NCI-H510A (cell line): Measurements from ENCODE around the gene DSCAM.

Source experiments
- DNase-seq: peaks from one replicate; lab custom pipeline; 2025; lab: John Stamatoyannopoulos, UW

DSCAM gene

DNA sequence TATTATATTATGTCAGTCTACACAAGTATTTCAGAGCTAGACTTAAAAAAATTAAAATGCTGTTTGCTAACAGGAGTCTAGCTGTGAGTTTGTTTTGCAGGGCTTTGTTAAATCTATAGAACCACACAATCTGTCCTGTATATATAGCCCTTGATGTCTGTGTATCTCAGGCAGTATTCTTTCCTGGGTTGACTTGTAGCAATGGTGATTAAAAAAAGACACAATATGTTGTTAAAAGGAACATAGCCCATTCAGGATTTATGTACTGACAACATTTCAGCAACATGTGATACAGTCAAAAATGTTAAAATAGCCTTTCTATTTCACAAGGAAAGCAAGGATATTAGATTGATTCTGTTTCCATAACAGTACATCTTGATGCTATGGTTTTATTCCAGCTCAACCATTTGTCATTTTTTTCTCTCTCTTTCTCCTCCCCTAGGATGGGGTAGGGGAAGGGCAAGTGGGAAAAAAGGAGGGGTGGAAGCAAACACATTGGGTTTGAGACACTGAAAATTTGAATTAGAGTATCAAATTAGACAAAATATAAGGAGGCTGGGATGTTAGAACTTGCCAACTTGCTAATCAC is 139.2 kb downstream of the DSCAM start:
- no peak for DNase-seq

DNA sequence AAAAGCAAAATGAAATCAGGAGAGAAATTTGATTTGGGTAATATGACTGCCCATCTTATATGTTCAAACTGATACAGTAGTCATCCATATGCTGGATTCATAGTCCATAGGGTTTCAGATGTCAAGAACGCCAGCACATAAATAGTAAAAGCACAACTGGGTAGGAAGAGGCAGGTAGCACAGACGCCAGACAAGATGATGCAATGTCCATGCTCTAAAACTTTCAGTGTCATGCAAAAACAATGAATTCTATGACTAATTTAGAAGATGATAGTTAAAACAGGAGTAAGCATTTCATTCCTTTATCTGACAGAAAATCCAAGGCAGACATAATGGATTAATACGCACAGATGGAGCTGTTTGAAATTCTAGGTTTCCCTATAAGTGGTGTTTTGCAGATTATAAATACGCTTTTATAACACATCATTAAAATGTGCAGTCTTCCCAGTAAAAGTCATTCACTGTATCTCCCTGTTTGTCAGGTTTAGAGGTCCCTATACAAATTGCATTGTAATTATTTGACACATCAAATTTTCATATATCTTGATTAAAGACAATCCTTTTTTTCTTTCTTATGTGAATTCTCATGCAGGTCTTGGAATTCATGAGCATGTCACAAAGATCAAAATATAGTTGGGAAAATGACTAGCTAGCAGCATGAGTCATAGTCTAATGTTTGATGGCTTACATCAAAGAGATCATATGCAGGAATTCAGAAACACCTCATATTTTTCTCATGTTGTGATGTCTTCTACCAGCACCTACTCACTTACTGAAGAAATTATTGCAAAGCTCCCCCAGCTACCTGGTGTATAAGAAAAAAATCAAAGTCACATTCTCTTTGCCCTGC is 139.9 kb downstream of the DSCAM start:
- no peak for DNase-seq

GRCh38 chr21:40706176-40706575 is 140.8 kb downstream of the DSCAM start:
- DNase-seq = no peak

DNA sequence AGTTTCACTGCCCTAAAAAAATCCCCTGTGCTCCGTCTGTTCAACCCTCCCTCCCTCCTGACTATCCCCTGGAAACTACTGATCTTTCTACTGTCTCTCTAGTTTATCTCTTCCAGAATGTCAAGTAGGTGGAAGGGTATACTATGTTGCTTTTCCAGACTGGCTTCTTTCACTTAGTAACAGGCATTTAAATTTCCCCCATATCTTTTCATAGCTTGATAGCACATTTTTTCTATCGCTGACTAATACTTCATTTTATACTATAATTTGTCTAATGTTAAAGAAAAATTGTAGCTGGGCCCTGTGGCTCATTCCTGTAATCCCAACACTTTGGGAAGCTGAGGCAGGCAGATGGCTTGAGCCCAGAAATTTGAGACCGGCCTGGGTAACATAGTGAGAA is 142.8 kb downstream of the DSCAM start:
- DNase-seq = no peak

DNA sequence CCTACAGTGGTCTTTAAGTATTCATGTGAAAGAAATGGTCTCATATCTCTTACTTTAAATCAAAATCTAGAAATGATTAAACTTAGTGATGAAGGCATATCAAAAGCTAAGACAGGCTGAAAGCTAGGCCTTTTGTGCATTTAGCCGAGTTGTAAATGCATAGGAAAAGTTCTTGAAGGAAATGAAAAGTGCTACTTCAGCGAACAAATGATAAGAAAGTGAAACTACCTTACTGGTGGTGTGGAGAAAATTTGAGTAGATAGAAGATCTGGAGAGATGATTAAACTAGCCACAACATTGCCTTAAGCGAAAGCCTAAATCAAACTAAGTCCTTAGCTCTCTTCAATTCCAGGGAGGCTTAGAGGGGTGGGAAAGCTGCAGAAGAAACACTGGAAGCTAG is 147.6 kb downstream of the DSCAM start:
- DNase-seq = no peak

DNA sequence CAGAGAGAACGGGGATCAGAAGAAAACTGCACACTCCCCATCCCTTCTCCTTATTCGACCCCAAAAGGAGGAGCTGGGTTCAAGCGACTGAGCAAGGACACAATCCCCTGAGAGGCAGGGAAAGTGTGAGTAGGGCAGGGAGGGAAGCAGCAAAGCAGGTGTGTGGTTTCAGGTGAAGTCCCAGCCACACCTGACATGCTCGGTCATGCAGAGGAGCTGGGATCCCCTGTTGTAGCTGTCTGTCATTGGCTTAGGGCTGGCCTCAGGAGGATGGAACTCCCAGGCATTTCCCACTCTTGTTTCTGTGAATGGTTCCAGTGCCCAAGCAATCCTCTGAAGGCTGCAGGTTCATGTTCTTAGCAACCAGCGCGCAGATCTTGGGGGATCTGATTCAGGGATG is 150.7 kb downstream of the DSCAM start:
- no peak for DNase-seq

GRCh38 chr21:40689840-40690360 is 157.1 kb downstream of the DSCAM start:
- no peak for DNase-seq

GRCh38 chr21:40689217-40689616 is 157.7 kb downstream of the DSCAM start:
- DNase-seq = no peak

DNA sequence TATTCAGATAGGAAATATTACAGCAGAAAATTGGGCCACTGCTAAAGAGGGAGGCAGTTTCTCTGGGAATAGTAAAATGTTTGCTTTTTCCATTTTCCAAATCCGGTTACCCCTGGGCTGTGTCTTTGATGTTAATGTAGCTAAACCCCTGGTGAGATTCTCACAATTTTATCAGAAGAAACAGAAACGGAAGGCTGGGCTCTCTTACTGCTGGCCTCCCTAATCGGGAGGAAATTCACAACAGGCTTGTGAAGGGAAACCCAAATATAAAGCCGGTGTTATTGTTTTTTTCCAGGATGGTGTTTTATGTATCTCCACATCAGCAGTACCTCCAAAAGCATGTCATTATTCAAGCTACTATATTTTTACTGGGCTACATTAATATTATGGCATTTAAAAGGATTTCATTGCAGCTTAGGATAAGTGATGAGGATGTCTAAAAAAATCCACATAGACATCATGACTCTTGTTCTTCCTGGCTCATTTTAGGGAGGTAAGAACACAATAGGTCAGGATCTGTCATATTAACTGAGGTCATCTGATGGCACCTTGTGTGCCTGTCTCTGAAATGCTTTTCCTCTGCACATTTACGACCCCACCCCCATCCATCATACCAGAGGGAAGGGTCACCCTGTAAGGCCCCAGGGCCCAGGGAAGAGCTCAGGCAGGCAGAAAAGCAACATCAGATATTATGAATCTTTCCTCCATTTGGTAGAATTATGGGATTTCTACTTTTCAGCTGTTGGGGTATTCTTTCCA is 158.7 kb downstream of the DSCAM start:
- DNase-seq = no peak

DNA sequence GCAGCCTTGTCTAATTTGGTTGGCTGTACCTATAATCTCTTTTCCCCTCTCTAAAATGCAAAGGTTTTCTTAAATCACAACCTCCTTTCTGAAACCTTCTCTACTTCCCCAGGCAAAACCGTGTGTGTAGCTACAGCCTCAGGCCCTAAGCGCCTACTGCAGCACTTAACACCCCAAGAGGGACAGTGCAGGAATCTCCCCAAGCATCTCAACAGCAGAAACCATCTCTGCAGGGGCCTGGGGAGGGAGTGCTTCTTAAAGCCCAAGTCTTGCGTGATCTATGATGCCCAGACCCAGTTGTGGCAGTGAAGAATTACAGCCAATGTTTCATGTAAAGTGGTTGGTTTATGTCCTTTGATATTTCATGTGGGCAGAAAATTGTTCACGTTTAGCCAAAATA is 159.3 kb downstream of the DSCAM start:
- no peak for DNase-seq

DNA sequence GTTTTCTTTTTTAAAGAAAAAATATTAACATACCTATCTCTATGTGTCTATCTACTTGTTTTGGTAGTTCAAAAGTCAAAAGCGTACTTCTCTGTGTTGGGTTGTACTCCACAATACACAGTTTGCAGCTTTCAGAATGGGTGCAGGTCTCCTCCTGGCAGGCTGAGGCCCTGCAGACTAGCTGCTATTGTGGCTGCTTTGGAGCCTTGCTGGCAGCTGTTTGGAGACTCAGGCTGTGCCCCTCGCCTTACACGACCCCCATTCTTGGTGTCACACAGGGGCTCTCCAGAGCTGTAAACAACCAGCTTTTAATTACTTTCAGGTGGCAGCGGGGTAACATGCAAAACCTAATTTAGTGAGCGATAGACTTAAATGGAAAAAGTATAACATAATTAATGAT is 160.4 kb downstream of the DSCAM start:
- DNase-seq = no peak

- no peak for DNase-seq
These were observed 161.8 kb downstream of the DSCAM start for GRCh38 chr21:40685141-40685540.

DNA sequence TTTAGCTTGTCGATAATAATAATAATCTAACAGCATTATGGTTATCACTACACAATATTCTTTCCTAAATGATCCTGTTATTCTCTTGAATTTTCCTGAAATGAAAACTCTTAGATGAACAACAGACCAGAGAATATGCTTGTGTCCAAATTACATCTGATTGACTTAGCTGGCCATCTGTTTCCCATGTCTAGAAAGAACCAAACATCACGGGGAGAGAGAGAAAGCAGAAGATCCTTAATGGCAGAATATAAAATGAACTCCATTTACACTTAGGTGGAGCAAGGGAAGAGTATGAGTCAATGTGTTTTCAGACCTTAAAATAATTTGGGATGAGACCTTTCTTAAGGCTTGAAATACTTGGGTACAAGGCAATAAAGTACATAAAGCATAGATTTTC is 162.2 kb downstream of the DSCAM start:
- no peak for DNase-seq

GRCh38 chr21:40683349-40683748 is 163.6 kb downstream of the DSCAM start:
- no peak for DNase-seq

DNA sequence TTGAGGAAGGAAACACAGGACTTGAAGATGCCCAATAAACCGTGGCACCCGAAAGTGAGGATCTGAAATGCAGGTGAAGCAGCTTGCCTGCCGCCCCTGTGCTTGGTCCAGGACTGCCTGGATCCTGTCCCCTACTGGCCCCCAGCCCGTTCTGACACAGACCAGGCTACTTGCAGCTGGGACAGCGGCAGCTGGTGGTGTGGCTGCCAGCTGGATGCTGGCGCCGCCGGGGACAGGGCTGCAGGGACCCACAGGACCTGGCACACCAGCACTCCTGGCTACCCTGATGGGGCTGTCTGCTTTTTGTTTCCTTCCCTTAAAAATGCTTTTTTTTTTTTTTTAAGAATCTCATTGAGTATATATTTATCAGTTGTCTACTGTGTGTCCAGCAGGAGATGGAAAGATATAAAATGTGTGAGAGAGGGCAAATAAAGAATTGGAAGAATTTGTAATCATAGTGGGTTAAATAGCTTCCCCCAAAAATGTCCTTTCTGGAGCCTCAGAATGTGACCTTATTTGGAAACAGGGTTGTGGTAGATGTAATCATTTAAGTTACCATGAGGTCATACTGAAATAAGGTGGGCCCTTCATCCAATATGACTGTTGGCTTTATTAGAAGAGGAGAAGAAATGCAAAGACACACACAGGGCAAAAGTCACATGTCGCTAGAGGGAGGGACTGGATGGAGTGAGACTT is 165.6 kb downstream of the DSCAM start:
- no peak for DNase-seq

DNA sequence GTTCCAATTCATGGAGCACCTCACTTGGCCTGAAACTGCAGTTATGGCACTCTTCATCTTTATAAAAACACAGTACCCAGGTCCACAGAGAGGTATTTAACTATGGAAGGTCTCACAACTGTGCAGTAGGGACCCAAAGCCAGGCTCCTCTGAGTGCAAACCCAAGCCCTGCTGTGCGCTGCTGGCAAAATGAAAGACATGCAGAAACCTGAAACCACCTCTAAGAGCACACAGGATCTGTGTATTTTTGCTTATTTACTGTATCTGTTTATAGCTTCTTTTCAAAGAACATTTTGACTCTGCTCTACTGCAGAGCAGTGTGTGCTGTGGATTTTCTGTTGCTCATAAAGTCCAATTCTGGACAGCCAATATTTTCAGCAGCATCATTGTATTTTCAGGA is 166.6 kb downstream of the DSCAM start:
- no peak for DNase-seq

DNA sequence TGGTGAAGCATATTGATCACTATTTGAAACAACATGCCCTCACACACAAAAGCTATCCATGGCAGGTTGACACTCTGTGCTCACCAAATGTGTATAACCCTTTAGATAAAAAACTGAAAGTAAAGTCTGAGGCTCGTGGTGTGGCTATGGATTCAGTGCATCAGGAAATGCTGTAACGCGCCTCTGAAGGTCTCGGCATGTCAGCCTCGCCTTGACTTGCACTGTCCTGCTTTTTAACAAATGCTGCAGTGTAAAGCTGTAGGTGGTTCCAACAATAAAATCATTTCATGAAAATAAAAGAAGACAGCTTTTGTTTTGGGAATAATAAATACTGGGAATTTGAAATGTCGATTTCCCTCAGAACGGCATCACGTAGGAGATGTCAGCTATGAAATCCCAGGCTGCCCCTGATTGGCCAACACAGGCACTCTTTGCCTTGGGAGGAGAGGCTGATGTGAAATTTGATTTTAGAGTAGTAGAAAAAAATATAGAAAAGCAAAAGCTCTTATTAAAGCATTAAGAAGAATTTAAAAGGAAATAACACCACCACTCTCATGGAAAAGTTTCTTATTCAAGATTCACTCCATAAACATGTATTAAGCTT is 168.2 kb downstream of the DSCAM start:
- DNase-seq = no peak

DNA sequence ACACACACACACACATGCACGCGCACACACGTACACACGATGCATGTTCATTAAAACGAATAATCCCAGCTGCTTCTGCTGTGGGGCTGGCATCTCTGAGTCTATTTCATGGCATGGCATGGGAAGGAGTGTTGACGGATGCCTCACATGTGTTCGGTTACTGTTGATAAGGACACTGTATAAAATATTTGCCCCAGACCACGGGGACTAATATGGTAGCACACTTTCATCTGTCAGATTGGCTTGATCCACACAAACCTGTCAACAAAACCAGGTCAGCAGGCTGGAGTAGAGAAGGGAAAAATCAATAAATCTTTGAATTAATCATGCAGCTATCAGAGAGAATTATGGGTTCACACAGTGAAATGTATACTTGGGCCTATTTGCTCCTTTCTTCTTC is 171.9 kb downstream of the DSCAM start:
- DNase-seq = no peak

- no peak for DNase-seq
These were observed 174.4 kb downstream of the DSCAM start for GRCh38 chr21:40672602-40673001.

GRCh38 chr21:40671716-40672115 is 175.2 kb downstream of the DSCAM start:
- no peak for DNase-seq

DNA sequence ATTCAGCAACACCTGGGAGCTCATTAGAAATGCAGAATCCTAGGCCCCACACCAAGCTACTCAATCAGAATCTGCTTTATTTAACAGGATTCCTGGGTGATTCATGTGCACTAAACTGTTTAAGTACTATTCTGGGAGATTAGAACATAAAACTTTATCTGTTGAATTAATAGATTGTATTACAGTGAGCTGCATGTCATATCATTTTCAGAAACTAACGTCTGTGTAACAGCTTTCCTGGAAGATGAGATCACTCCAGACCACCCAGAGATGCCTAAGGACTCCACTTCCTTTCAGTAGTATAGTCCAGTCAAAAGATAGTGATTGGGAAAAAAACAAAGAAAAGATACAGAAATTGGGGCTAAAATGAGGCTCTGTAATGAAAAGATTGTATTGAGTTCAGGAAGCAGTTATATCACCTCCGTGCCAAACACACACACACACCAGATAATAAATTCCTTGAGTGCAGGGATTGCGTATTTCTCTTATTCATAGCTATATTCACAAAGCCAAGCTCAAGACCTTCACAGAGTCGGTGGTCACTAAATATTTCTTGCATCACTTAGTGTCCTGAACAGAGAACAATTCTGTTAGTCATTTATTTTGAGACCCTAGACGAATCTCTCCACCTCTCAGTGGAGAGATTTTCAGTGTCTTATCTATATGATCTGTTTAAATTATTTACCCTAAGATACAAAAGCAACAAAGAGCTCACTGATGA is 178.2 kb downstream of the DSCAM start:
- DNase-seq = no peak
